MM.1S (cell line): Measurements from ENCODE around the gene NUDT12.

Experiments
- DNase-seq: peaks from one replicate; pipeline ENCODE4 v3.0.0-alpha.2; 2015
- H2AFZ ChIP-seq: fragments of 300-600 bp; sonication (generic); 2 replicates; pipeline ENCODE4 v1.6.0; 2016; ENCODE audit warnings: antibody characterized with exemption, low read length
- H3F3A ChIP-seq: fragments of 300-600 bp; sonication (generic); 2 replicates; pipeline ENCODE4 v1.6.1; 2016; ENCODE audit warnings: mild to moderate bottlenecking, antibody characterized with exemption, low read length, moderate library complexity, mixed read lengths; ENCODE audit not compliant: insufficient read depth
- H3K27ac ChIP-seq: fragments of 300-600 bp; sonication (generic); 2 replicates; pipeline ENCODE4 v1.5.1; 2016; ENCODE audit warnings: mild to moderate bottlenecking, low read length
- H3K27me3 ChIP-seq: fragments of 300-600 bp; sonication (generic); replicated peaks from 2 replicates; pipeline ENCODE4 v1.6.0; 2016; ENCODE audit warnings: low read length; ENCODE audit not compliant: insufficient read depth
- H3K36me3 ChIP-seq: fragments of 300-600 bp; sonication (generic); replicated peaks from 2 replicates; pipeline ENCODE4 v1.6.1; 2016; ENCODE audit warnings: mild to moderate bottlenecking, low read length, mixed read lengths; ENCODE audit not compliant: insufficient read depth
- H3K4me1 ChIP-seq: fragments of 300-600 bp; sonication (generic); 2 replicates; pipeline ENCODE4 v1.6.1; 2016; ENCODE audit warnings: low read length, mixed read lengths
- H3K4me2 ChIP-seq: fragments of 300-600 bp; sonication (generic); 2 replicates; pipeline ENCODE4 v1.6.0; 2016; ENCODE audit warnings: low read depth, low read length
- H3K4me3 ChIP-seq: fragments of 300-600 bp; sonication (generic); 2 replicates; pipeline ENCODE4 v1.5.1; 2016; ENCODE audit warnings: low read length, mixed read lengths
- H3K79me2 ChIP-seq: fragments of 300-600 bp; sonication (generic); 2 replicates; pipeline ENCODE4 v1.6.1; 2016; ENCODE audit warnings: mixed run types, low read length, mixed read lengths
- H3K9ac ChIP-seq: fragments of 300-600 bp; sonication (generic); 2 replicates; pipeline ENCODE4 v1.6.1; 2016; ENCODE audit warnings: low read length, mixed read lengths
- H3K9me2 ChIP-seq: fragments of 300-600 bp; sonication (generic); replicated peaks from 2 replicates; pipeline ENCODE4 v1.6.1; 2016; ENCODE audit warnings: mild to moderate bottlenecking, low read length, mixed read lengths; ENCODE audit not compliant: insufficient read depth
- H3K9me3 ChIP-seq: fragments of 300-600 bp; sonication (generic); replicated peaks from 2 replicates; pipeline ENCODE4 v1.6.1; 2016; ENCODE audit warnings: mild to moderate bottlenecking, low read length, mixed read lengths; ENCODE audit not compliant: insufficient read depth
- H4K20me1 ChIP-seq: fragments of 300-600 bp; sonication (generic); 2 replicates; pipeline ENCODE4 v1.6.1; 2016; ENCODE audit warnings: mild to moderate bottlenecking, low read length, moderate library complexity, mixed read lengths; ENCODE audit not compliant: insufficient read depth
- EZH2 ChIP-seq: fragments of 300-600 bp; sonication (generic); optimal IDR thresholded peaks from 2 replicates; pipeline ENCODE3; 2017; ENCODE audit warnings: low read depth, mild to moderate bottlenecking, antibody characterized with exemption, low read length, mixed read lengths
- EZH2phosphoT487 ChIP-seq: fragments of 300-600 bp; sonication (generic); IDR thresholded peaks from 2 replicates; pipeline ENCODE4 v1.6.1; 2018; ENCODE audit warnings: antibody characterized with exemption, low read length
- TF ChIP-seq, protein P1 (sequence below): fragments of 300-600 bp; sonication (generic); IDR thresholded peaks from 2 replicates; pipeline ENCODE4 v1.5.1; 2016; ENCODE audit warnings: antibody characterized with exemption, low read length, mixed read lengths

Gene NUDT12

DNA sequence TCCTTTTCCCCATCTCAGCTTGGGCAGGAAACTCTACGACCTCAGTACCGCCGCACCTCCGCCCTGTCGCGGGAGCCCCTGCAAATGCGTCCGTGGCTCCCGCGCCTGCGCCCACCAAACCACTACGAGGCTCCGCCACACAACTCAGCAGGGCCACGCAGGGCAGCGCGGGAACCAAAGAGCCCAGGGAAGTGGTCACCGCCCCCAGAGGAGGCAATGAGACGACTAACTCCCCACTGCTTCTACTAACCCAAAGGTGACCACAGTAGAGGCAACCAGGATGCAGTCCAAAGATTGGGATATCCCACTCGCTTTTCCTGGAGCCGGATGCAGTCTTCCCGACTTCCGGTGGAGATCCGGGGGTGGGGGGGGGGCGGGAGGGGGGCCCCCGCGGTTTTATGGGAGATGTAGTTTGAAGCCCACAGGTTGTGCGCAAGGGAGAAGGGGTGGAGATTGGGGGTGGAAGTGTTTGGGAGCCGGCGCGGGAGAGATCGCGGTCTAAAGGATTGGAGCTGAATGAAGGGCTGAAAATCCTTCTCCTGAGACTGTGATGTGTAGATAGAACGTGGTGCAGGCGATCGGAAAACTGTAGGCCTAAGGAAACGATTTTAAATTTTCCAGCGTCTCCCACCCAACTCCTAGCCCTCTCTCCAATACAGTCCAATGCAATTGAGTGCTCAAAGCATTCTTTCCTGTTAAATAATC is at the start of gene NUDT12:
Gene NUDT12, minus strand, starts transcription at position 337 of the 705 bp plus-strand sequence. CDS start 2,541 bp downstream, outside the sequence.
- 0 out of 2 replicates have a peak within 1 kb of the TSS, but pooled peaks have one; percentile 9 for H3K27ac ChIP-seq
- H3K4me3 ChIP-seq: peak within 1 kb of the TSS; percentile 61

GRCh38 chr5:103607346-103607745 is 44.8 kb upstream of the NUDT12 start:
- Histone ChIP-seq H3K27ac (no peak overlapping the region), H3K79me2 (no peaks in the 10 kb centered on the region), H3F3A (no peaks in the 10 kb centered on the region), H3K9me3 (no peaks in the 10 kb centered on the region), H3K4me3 (no peak overlapping the region), H3K27me3 (no peaks in the 10 kb centered on the region), H2AFZ (no peak overlapping the region), H3K4me2 (no peak overlapping the region), H3K9me2 (no peaks in the 10 kb centered on the region), H3K36me3 (no peaks in the 10 kb centered on the region), H3K9ac (no peak overlapping the region), H4K20me1 (no peaks in the 10 kb centered on the region), H3K4me1 (no peaks in the 10 kb centered on the region)
- no peak for TF ChIP-seq EZH2phosphoT487
- TF ChIP-seq EZH2: no peak
- TF ChIP-seq, protein P1, sequence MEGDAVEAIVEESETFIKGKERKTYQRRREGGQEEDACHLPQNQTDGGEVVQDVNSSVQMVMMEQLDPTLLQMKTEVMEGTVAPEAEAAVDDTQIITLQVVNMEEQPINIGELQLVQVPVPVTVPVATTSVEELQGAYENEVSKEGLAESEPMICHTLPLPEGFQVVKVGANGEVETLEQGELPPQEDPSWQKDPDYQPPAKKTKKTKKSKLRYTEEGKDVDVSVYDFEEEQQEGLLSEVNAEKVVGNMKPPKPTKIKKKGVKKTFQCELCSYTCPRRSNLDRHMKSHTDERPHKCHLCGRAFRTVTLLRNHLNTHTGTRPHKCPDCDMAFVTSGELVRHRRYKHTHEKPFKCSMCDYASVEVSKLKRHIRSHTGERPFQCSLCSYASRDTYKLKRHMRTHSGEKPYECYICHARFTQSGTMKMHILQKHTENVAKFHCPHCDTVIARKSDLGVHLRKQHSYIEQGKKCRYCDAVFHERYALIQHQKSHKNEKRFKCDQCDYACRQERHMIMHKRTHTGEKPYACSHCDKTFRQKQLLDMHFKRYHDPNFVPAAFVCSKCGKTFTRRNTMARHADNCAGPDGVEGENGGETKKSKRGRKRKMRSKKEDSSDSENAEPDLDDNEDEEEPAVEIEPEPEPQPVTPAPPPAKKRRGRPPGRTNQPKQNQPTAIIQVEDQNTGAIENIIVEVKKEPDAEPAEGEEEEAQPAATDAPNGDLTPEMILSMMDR: no peak
- DNase-seq: no peak

More for the DNA sequence above, at the start of gene NUDT12:
- no peaks in the 10 kb centered on the region for H3K79me2 ChIP-seq
- peak; percentile 35 for DNase-seq
- H3F3A ChIP-seq: no peaks in the 10 kb centered on the region
- no peaks in the 10 kb centered on the region for H4K20me1 ChIP-seq
- peak within 1 kb of the TSS; percentile 70 for H2AFZ ChIP-seq
- no peaks in the 10 kb centered on the region for H3K9me2 ChIP-seq
- peak within 1 kb of the TSS; percentile 47; the same call in 1 of the 2 replicates for H3K9ac ChIP-seq
- H3K4me2 ChIP-seq: peak within 1 kb of the TSS; percentile 35
- H3K4me1 ChIP-seq: 0 out of 2 replicates have a peak, but pooled peaks cover 4% of the 10 kb centered on the region
- H3K27me3 ChIP-seq: no peaks in the 10 kb centered on the region
- TF ChIP-seq EZH2: no peak
- no peak for TF ChIP-seq EZH2phosphoT487
- TF ChIP-seq, protein P1: no peak
- no peaks in the 10 kb centered on the region for H3K36me3 ChIP-seq
- no peaks in the 10 kb centered on the region for H3K9me3 ChIP-seq

DNA sequence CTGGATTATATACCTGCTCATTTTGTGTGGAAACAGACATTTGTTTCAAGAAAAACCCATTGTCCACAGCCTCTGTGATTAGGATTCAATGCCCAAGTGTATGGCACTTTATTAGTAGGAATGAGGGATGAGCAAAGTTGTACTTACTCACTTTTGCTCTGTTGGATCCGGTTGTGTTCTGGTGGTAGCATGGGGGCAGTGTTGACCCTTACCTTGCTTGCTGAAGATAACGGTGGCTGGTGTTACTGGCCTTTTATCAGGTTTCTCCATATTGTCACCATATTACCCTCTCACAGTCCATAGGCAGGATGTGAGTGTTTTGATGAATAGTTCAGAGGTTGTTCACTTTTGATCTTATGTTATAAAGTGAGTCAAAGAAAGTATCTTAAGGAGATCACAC is 42.7 kb upstream of the NUDT12 start:
- Histone ChIP-seq H3K9me2 (no peaks in the 10 kb centered on the region), H3K9ac (no peak overlapping the region), H3K9me3 (no peaks in the 10 kb centered on the region), H3K4me3 (no peak overlapping the region), H2AFZ (no peak overlapping the region), H3K4me2 (no peak overlapping the region), H3K79me2 (no peaks in the 10 kb centered on the region), H3F3A (no peaks in the 10 kb centered on the region), H3K36me3 (no peaks in the 10 kb centered on the region), H3K27ac (no peak overlapping the region), H3K27me3 (no peaks in the 10 kb centered on the region), H4K20me1 (no peaks in the 10 kb centered on the region), H3K4me1 (no peaks in the 10 kb centered on the region)
- TF ChIP-seq EZH2phosphoT487: no peak
- TF ChIP-seq, protein P1: no peak
- no peak for TF ChIP-seq EZH2
- no peak for DNase-seq
